GM23338 (cell line): ENCODE measurements around the gene CXCL16. TPM values are rescaled to one million over a fixed set of nuclear protein-coding genes. Genes with fewer than 3 reads are reported as not detected.

Source experiments
- ATAC-seq: fragments of 200-7000 bp; cut with Tn5 transposase; 3 replicates; pipeline ENCODE4 v1.9.1; 2020
- DNase-seq: peaks from one replicate; pipeline ENCODE4 v3.0.0-alpha.2; 2015; ENCODE audit warnings: low spot score
- H2AFZ ChIP-seq: fragments of 200-600 bp; sonication (generic); 2 replicates; pipeline ENCODE4 v1.8.0; 2016; ENCODE audit warnings: antibody characterized with exemption, mild to moderate bottlenecking, moderate library complexity
- H3F3A ChIP-seq: fragments of 200-600 bp; sonication (generic); replicated peaks from 2 replicates; pipeline ENCODE4 v1.8.0; 2017; ENCODE audit warnings: antibody characterized with exemption, mixed run types, low read depth
- H3K27ac ChIP-seq: fragments of 200-600 bp; sonication (generic); 2 replicates; pipeline ENCODE4 v1.6.1; 2016; ENCODE audit warnings: low read depth
- H3K27me3 ChIP-seq: fragments of 200-600 bp; sonication (generic); 2 replicates; pipeline ENCODE4 v1.8.0; 2016; ENCODE audit warnings: mild to moderate bottlenecking, mixed run types, moderate library complexity; ENCODE audit not compliant: insufficient read depth
- H3K36me3 ChIP-seq: fragments of 200-600 bp; sonication (generic); 2 replicates; pipeline ENCODE4 v1.8.0; 2016; ENCODE audit warnings: mild to moderate bottlenecking; ENCODE audit not compliant: insufficient read depth
- H3K4me1 ChIP-seq: fragments of 200-600 bp; sonication (generic); 2 replicates; pipeline ENCODE4 v1.8.0; 2016; ENCODE audit warnings: mild to moderate bottlenecking, moderate library complexity; ENCODE audit not compliant: insufficient read depth
- H3K4me2 ChIP-seq: fragments of 200-600 bp; sonication (generic); 2 replicates; pipeline ENCODE4 v1.7.1; 2017; ENCODE audit warnings: mixed run types
- H3K4me3 ChIP-seq: fragments of 200-600 bp; sonication (generic); 2 replicates; pipeline ENCODE4 v1.6.1; 2016; ENCODE audit warnings: mixed run types
- H3K79me2 ChIP-seq: fragments of 200-600 bp; sonication (generic); replicated peaks from 2 replicates; pipeline ENCODE4 v1.8.0; 2017; ENCODE audit warnings: mild to moderate bottlenecking; ENCODE audit not compliant: insufficient read depth
- H3K9me2 ChIP-seq: fragments of 200-600 bp; sonication (generic); 2 replicates; pipeline ENCODE4 v1.8.0; 2017; ENCODE audit not compliant: insufficient read depth
- H4K20me1 ChIP-seq: fragments of 200-600 bp; sonication (generic); replicated peaks from 2 replicates; pipeline ENCODE4 v1.8.0; 2017; ENCODE audit warnings: mild to moderate bottlenecking; ENCODE audit not compliant: insufficient read depth
- H3K27ac Mint-ChIP-seq: 2 replicates; pipeline ENCODE4 v1.8.0; 2020; ENCODE audit warnings: inconsistent platforms, mild to moderate bottlenecking, moderate library complexity, mixed read lengths
- H3K27me3 Mint-ChIP-seq: 3 replicates; pipeline ENCODE4 v1.8.0; 2022; ENCODE audit warnings: low read depth, mild to moderate bottlenecking, moderate library complexity, mixed read lengths, inconsistent platforms; ENCODE audit not compliant: insufficient read depth, poor library complexity
- H3K36me3 Mint-ChIP-seq: 3 replicates; pipeline ENCODE4 v1.8.0; 2021; ENCODE audit warnings: low read depth, mild to moderate bottlenecking, inconsistent platforms, moderate library complexity, mixed read lengths
- H3K4me1 Mint-ChIP-seq: 3 replicates; pipeline ENCODE4 v1.8.0; 2020; ENCODE audit warnings: mild to moderate bottlenecking, inconsistent platforms, mixed read lengths
- H3K4me3 Mint-ChIP-seq: 3 replicates; pipeline ENCODE4 v1.8.0; 2021; ENCODE audit warnings: moderate library complexity, mild to moderate bottlenecking, inconsistent platforms, mixed read lengths
- H3K9me3 Mint-ChIP-seq: 3 replicates; pipeline ENCODE4 v1.8.0; 2020; ENCODE audit warnings: moderate library complexity, mild to moderate bottlenecking, inconsistent platforms, mixed read lengths
- CREB1 ChIP-seq: fragments of 250-450 bp; sonication (Bioruptor Pico); IDR thresholded peaks from 2 replicates; pipeline ENCODE4 v1.5.0; 2020; ENCODE audit warnings: low read depth, mild to moderate bottlenecking, moderate library complexity
- EZH2 ChIP-seq: fragments of 200-600 bp; sonication (generic); IDR thresholded peaks from one replicate; pipeline ENCODE4 v1.8.0; 2017; ENCODE audit warnings: antibody characterized with exemption, mild to moderate bottlenecking, low read depth; ENCODE audit not compliant: unreplicated experiment
- EZH2phosphoT487 ChIP-seq: fragments of 200-600 bp; sonication (generic); IDR thresholded peaks from one replicate; pipeline ENCODE4 v1.8.1; 2018; ENCODE audit warnings: antibody characterized with exemption; ENCODE audit not compliant: unreplicated experiment
- NANOG ChIP-seq: IDR thresholded peaks from 2 replicates; pipeline ENCODE4 v1.6.1; 2016; ENCODE audit warnings: antibody characterized with exemption, borderline replicate concordance
- ZNF114 ChIP-seq: fragments of 250-450 bp; sonication (Bioruptor Pico); IDR thresholded peaks from 2 replicates; pipeline ENCODE4 v1.5.0; 2020; ENCODE audit warnings: mild to moderate bottlenecking, moderate library complexity
- polyA plus RNA-seq: library from polyadenylated mRNA; unstranded; fragments of >200 nt; fragmentation: Nextera tagmentation; extraction: Ambion mirVana; gene quantifications from 2 replicates; pipeline ENCODE4 v1.2.1, GENCODE V29; 2016
- total RNA-seq: library from RNA; depleted of rRNA; stranded (reverse); fragments of >200 nt; shearing (Covaris generic); gene quantifications from 2 replicates; pipeline ENCODE4 v1.2.3, GENCODE V29; 2014
- TF ChIP-seq, protein P1 (sequence below): fragments of 250-450 bp; sonication (Bioruptor Pico); IDR thresholded peaks from 2 replicates; pipeline ENCODE4 v1.5.0; 2020; ENCODE audit warnings: mild to moderate bottlenecking, moderate library complexity
- TF ChIP-seq, protein P2 (sequence below): IDR thresholded peaks from 2 replicates; pipeline ENCODE4 v1.6.1; 2016; ENCODE audit warnings: antibody characterized with exemption

Gene CXCL16
- total and polyA plus RNA-seq, 2 experiments from 2014 or later, result 4.0 to 4.1 TPM

DNA sequence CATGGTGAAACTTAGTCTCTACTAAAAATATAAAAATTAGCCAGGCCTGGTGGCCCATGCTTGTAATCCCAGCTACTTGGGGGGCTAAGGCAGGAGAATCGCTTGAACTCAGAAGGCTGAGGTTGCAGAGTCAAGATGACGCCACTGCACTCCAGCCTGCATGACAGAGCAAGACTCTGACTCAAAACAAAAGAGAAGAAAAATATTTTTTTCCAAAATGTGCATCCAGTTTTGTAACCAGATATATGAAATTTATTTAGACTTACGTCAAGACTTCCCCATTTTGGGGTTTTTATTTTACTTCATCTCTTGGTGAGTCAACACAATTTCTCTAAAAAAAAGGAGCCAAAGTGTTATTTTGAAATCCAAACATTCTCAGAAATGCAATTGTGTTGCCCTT, 26.5 kb upstream of the CXCL16 start (continued):
- TF ChIP-seq, protein P1, sequence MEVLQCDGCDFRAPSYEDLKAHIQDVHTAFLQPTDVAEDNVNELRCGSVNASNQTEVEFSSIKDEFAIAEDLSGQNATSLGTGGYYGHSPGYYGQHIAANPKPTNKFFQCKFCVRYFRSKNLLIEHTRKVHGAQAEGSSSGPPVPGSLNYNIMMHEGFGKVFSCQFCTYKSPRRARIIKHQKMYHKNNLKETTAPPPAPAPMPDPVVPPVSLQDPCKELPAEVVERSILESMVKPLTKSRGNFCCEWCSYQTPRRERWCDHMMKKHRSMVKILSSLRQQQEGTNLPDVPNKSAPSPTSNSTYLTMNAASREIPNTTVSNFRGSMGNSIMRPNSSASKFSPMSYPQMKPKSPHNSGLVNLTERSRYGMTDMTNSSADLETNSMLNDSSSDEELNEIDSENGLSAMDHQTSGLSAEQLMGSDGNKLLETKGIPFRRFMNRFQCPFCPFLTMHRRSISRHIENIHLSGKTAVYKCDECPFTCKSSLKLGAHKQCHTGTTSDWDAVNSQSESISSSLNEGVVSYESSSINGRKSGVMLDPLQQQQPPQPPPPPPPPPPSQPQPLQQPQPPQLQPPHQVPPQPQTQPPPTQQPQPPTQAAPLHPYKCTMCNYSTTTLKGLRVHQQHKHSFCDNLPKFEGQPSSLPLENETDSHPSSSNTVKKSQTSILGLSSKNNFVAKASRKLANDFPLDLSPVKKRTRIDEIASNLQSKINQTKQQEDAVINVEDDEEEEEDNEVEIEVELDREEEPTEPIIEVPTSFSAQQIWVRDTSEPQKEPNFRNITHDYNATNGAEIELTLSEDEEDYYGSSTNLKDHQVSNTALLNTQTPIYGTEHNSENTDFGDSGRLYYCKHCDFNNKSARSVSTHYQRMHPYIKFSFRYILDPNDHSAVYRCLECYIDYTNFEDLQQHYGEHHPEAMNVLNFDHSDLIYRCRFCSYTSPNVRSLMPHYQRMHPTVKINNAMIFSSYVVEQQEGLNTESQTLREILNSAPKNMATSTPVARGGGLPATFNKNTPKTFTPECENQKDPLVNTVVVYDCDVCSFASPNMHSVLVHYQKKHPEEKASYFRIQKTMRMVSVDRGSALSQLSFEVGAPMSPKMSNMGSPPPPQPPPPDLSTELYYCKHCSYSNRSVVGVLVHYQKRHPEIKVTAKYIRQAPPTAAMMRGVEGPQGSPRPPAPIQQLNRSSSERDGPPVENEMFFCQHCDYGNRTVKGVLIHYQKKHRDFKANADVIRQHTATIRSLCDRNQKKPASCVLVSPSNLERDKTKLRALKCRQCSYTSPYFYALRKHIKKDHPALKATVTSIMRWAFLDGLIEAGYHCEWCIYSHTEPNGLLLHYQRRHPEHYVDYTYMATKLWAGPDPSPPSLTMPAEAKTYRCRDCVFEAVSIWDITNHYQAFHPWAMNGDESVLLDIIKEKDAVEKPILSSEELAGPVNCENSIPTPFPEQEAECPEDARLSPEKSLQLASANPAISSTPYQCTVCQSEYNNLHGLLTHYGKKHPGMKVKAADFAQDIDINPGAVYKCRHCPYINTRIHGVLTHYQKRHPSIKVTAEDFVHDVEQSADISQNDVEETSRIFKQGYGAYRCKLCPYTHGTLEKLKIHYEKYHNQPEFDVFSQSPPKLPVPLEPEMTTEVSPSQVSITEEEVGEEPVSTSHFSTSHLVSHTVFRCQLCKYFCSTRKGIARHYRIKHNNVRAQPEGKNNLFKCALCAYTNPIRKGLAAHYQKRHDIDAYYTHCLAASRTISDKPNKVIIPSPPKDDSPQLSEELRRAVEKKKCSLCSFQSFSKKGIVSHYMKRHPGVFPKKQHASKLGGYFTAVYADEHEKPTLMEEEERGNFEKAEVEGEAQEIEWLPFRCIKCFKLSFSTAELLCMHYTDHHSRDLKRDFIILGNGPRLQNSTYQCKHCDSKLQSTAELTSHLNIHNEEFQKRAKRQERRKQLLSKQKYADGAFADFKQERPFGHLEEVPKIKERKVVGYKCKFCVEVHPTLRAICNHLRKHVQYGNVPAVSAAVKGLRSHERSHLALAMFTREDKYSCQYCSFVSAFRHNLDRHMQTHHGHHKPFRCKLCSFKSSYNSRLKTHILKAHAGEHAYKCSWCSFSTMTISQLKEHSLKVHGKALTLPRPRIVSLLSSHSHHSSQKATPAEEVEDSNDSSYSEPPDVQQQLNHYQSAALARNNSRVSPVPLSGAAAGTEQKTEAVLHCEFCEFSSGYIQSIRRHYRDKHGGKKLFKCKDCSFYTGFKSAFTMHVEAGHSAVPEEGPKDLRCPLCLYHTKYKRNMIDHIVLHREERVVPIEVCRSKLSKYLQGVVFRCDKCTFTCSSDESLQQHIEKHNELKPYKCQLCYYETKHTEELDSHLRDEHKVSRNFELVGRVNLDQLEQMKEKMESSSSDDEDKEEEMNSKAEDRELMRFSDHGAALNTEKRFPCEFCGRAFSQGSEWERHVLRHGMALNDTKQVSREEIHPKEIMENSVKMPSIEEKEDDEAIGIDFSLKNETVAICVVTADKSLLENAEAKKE, result no peak
- no peak for TF ChIP-seq NANOG

DNA sequence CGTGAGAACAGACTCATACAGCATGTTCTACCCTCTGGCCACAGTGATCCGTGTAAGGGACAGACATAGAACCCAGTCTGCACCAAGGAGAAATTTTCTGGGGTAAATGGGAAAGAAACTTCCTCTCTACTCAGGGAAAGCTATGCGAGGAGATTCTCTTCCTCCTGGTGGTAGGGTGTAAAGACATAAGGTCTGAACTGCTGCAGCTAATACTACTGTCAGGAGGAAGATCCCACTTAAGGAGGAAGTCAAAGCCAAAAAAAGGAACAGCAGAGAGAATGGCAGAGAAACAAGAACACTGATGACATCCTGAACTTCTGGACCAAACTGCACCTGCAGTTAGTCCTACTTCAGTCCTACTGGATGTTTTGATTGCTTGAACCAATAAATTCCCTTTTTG, 24.9 kb upstream of the CXCL16 start:
- Mint-ChIP-seq H3K4me3 (no peak overlapping the region), H3K4me1 (no peaks in the 10 kb centered on the region), H3K27ac (no peak overlapping the region), H3K9me3 (no peaks in the 10 kb centered on the region), H3K27me3 (peaks cover 3% of the 10 kb centered on the region), H3K36me3 (no peaks in the 10 kb centered on the region)
- no peak for ATAC-seq
- no peak overlapping the region for H3K4me2 ChIP-seq
- no peak overlapping the region for H3K27ac ChIP-seq
- no peaks in the 10 kb centered on the region for H3K9me2 ChIP-seq
- 0 out of 2 replicates have a peak, but pooled peaks cover 2% of the 10 kb centered on the region for H3F3A ChIP-seq
- no peaks in the 10 kb centered on the region for H3K27me3 ChIP-seq
- no peaks in the 10 kb centered on the region for H3K79me2 ChIP-seq
- no peak for TF ChIP-seq EZH2
- H3K4me1 ChIP-seq, result no peaks in the 10 kb centered on the region
- no peaks in the 10 kb centered on the region for H3K36me3 ChIP-seq
- no peak for DNase-seq
- no peaks in the 10 kb centered on the region for H4K20me1 ChIP-seq
- H2AFZ ChIP-seq, result peak overlapping the region; percentile 90
- no peak overlapping the region for H3K4me3 ChIP-seq

DNA sequence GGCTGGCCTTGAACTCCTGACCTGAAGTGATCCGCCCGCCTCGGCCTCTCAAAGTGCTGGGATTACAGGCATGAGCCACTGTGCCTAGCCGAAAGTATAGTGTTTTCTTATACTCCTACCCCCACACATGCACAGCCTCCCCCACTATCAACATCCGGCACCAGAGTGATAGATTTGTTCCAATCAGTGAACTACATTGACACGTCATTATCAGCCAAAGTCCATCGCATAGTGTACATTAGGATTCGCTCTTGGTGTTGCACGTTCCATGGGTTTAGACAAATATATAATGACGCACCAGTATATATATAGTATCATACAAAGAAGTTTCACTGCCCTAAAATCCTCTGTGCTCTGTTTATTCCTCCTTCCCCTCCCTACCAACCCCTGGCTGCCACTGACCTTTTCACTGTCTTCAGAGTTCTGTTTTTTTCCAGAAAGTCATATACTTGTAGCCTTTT, 20.1 kb upstream of the CXCL16 start:
- H3K27me3 ChIP-seq, result no peaks in the 10 kb centered on the region
- H2AFZ ChIP-seq, result no peak overlapping the region
- H3K9me2 ChIP-seq, result no peaks in the 10 kb centered on the region
- TF ChIP-seq, protein P2, sequence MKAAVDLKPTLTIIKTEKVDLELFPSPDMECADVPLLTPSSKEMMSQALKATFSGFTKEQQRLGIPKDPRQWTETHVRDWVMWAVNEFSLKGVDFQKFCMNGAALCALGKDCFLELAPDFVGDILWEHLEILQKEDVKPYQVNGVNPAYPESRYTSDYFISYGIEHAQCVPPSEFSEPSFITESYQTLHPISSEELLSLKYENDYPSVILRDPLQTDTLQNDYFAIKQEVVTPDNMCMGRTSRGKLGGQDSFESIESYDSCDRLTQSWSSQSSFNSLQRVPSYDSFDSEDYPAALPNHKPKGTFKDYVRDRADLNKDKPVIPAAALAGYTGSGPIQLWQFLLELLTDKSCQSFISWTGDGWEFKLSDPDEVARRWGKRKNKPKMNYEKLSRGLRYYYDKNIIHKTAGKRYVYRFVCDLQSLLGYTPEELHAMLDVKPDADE, result no peak
- TF ChIP-seq ZNF114, result no peak
- no peak for TF ChIP-seq EZH2phosphoT487
- TF ChIP-seq CREB1 (CRISPR knock-in tag), result no peak
- H3K27ac ChIP-seq, result no peak overlapping the region
- H4K20me1 ChIP-seq, result no peaks in the 10 kb centered on the region
- H3K4me1 ChIP-seq, result no peaks in the 10 kb centered on the region
- 0 out of 2 replicates have a peak, but pooled peaks cover 2% of the 10 kb centered on the region for H3F3A ChIP-seq
- Mint-ChIP-seq H3K36me3 (no peaks in the 10 kb centered on the region), H3K27me3 (peaks cover 3% of the 10 kb centered on the region), H3K9me3 (no peaks in the 10 kb centered on the region), H3K27ac (no peak overlapping the region), H3K4me3 (no peak overlapping the region), H3K4me1 (no peaks in the 10 kb centered on the region)
- H3K36me3 ChIP-seq, result no peaks in the 10 kb centered on the region
- no peak for DNase-seq
- no peak overlapping the region for H3K4me2 ChIP-seq
- no peaks in the 10 kb centered on the region for H3K79me2 ChIP-seq
- no peak overlapping the region for H3K4me3 ChIP-seq
- ATAC-seq, result no peak
